Astrocyte of the spinal cord (primary cell): ENCODE measurements around the gene SUN1.
A peak's percentile ranks its signal among the peaks of the same experiment; 100 is the strongest.
"Not testable (repeated sequence)": the region's sequence is repeated elsewhere in the genome, so short reads cannot be mapped to it uniquely, and the experiment has no call there.

Experiments used
- DNase-seq: peaks from one replicate; pipeline ENCODE4 v3.0.0; 2011; ENCODE audit warnings: low read depth, low spot score
- H3K4me3 ChIP-seq: 2 replicates; pipeline ENCODE4 v1.5.1; 2011; ENCODE audit warnings: low read depth, mild to moderate bottlenecking, low read length, moderate library complexity
- CTCF ChIP-seq: IDR thresholded peaks from 2 replicates; pipeline ENCODE4 v1.5.1; 2012; ENCODE audit warnings: low read depth, mild to moderate bottlenecking, low read length, inconsistent platforms
- in situ Hi-C: cut with HindIII; loops from 2 replicates; pipeline ENCODE4 v1.10.0; 2017; ENCODE audit warnings: low sequenced_read_pairs

The SUN1 gene

GRCh38 chr7:922334-923107 lies 90.2 kb downstream of the SUN1 start:
- TF ChIP-seq CTCF: no peak
- in situ Hi-C loops: no loop called here
- H3K4me3 ChIP-seq: no peak overlapping the region
- DNase-seq: no peak

GRCh38 chr7:923108-924041 lies 91.1 kb downstream of the SUN1 start:
- in situ Hi-C loops: no loop called here
- DNase-seq: peak; percentile 26
- H3K4me3 ChIP-seq: no peak overlapping the region
- no peak for TF ChIP-seq CTCF

GRCh38 chr7:924042-924441 lies 91.8 kb downstream of the SUN1 start:
- H3K4me3 ChIP-seq, DNase-seq, in situ Hi-C loops: not testable (repeated sequence)
